Natural killer cell treated with Interleukin-12 subunit alpha and Interleukin-12 subunit beta and Interleukin-15 and Interleukin-18, amount 100 ng/mL, for 72 hours (primary cell): Measurements from ENCODE around the gene GAS7. TPM values are rescaled to one million over a fixed set of nuclear protein-coding genes. Genes with fewer than 3 reads are reported as not detected.

Experiments
- ATAC-seq, 2 donors: fragments of 150-1000 bp; cut with Tn5 transposase in 1 of 2; sonication (Bioruptor Pico), chemical (Tn5 transposase) in 1 of 2; 2 replicates each; pipeline ENCODE4 v1.10.0; 2021
- DNase-seq: peaks from one replicate; pipeline ENCODE4 v3.0.0; 2022; ENCODE audit warnings: low spot score
- H3K27ac Mint-ChIP-seq, 2 donors: 1 replicate in 1 of 2; 2 replicates in 1 of 2; pipeline ENCODE4 v1.8.0; 2022; ENCODE audit warnings: mixed read lengths in 2 of 2, mild to moderate bottlenecking in 1 of 2, moderate library complexity in 1 of 2
- H3K27me3 Mint-ChIP-seq, 2 donors: 1 replicate in 1 of 2; 2 replicates in 1 of 2; pipeline ENCODE4 v1.8.0; 2022; ENCODE audit warnings: mixed read lengths in 2 of 2
- H3K36me3 Mint-ChIP-seq: one replicate; pipeline ENCODE4 v1.8.0; 2022; ENCODE audit warnings: mixed read lengths
- H3K4me1 Mint-ChIP-seq, 2 donors: 1 replicate in 1 of 2; 2 replicates in 1 of 2; pipeline ENCODE4 v1.8.0; 2022; ENCODE audit warnings: low read depth in 2 of 2, mixed read lengths in 2 of 2, mild to moderate bottlenecking in 1 of 2
- H3K4me3 Mint-ChIP-seq: one replicate; pipeline ENCODE4 v1.8.0; 2022; ENCODE audit warnings: mixed read lengths
- H3K9me3 Mint-ChIP-seq: 2 replicates; pipeline ENCODE4 v1.8.0; 2022; ENCODE audit warnings: mixed read lengths
- total RNA-seq, 2 donors: library from RNA; stranded (reverse); gene quantifications; one replicate each; pipeline ENCODE4 v1.2.3, GENCODE V29; 2022

Gene GAS7
- total RNA-seq, 2 donors from 2014 or later, result 4.9 to 5.5 TPM

DNA sequence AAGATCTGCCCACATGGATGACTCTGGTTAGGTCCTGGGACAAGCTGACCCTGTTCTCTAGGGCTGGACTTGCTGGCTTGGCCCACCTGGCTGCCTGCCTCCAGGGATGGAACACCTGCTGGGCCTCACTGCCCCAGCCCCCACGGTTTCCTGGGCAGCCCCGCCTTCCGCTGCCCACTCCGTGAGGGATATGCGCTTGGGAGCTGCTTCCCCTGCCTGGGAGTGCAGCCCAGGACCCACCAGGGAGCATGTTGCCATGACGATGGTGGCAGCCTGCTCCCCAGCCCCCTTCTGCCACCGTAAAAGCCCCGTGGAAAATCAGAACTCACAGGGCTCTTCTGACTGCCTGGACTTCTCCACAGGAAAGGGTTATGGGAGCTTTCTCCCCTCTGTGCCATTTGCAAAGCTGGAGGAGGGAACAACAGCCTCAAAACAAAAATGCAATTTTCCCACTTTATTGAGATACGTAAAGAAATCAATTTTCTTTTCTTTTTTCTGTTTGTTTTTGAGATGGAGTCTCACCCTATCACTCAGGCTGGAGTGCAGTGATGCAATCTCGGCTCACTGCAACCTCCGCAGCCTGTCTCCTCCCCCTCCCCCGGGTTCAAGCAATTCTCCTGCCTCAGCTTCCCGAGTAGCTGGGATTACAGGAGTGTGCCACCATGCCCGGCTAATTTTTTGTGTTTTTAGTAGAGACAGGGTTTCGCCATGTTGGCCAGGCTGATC, 18.0 kb upstream of the GAS7 start:
- no peak overlapping the region for H3K27ac Mint-ChIP-seq
- peaks cover 4 to 7% of the 10 kb centered on the region in 2 donors for H3K27me3 Mint-ChIP-seq
- peaks cover 5% of the 10 kb centered on the region for H3K9me3 Mint-ChIP-seq
- H3K4me1 Mint-ChIP-seq, result peaks cover 0 to 8% of the 10 kb centered on the region in 2 donors
- ATAC-seq, result no peak
- no peak overlapping the region for H3K4me3 Mint-ChIP-seq
- peaks cover 6% of the 10 kb centered on the region for H3K36me3 Mint-ChIP-seq
- no peak for DNase-seq

DNA sequence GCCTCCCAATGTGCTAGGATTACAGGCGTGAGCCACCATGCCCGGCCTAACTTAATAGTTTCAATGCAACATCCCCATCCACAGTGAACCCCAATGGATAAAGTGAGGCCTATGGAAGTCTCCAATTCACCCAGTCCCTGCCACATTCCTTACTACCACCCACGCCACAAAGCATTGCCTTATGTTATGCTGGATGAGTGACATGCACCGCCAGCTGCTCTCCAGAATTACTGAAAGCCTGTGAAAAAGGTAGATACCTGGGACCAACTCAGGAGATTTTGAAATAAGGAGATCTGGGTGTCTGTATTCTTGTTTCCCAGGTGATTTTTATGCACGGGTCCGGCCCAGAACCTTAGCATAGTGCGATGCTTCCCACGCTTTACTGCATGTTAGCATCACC, 16.9 kb upstream of the GAS7 start:
- DNase-seq (no peak), ATAC-seq (no peak)
- Mint-ChIP-seq H3K9me3 (peaks cover 5% of the 10 kb centered on the region), H3K27ac (no peak overlapping the region), H3K36me3 (peaks cover 6% of the 10 kb centered on the region), H3K4me1 (peaks cover 0 to 8% of the 10 kb centered on the region in 2 donors), H3K27me3 (peaks cover 4 to 7% of the 10 kb centered on the region in 2 donors), H3K4me3 (no peak overlapping the region)

DNA sequence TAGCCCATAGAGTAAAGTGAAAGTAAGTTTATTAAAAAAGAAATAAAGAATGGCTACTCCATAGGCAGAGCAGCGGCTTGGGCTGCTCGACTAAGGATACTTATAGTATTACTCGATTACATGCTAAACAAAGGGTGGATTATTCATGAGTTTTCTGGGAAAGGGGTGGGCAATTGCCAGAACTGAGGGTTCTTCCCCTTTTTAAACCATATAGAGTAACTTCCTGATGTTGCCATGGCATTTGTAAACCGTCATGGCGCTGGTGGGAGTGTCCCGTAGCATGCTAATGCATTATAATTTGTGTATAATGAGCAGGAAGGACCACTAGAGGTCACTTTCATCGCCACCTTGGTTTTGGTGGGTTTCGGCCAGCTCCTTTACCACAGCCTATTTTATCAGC, 13.3 kb upstream of the GAS7 start:
- H3K4me1 Mint-ChIP-seq, result peaks cover 0 to 4% of the 10 kb centered on the region in 2 donors
- H3K27me3 Mint-ChIP-seq, result no peaks in the 10 kb centered on the region
- no peak overlapping the region for H3K4me3 Mint-ChIP-seq
- H3K9me3 Mint-ChIP-seq, result no peaks in the 10 kb centered on the region
- no peak for ATAC-seq
- DNase-seq, result no peak
- H3K27ac Mint-ChIP-seq, result peak overlapping the region in 1 of 2 donors; percentile 75
- H3K36me3 Mint-ChIP-seq, result no peaks in the 10 kb centered on the region

DNA sequence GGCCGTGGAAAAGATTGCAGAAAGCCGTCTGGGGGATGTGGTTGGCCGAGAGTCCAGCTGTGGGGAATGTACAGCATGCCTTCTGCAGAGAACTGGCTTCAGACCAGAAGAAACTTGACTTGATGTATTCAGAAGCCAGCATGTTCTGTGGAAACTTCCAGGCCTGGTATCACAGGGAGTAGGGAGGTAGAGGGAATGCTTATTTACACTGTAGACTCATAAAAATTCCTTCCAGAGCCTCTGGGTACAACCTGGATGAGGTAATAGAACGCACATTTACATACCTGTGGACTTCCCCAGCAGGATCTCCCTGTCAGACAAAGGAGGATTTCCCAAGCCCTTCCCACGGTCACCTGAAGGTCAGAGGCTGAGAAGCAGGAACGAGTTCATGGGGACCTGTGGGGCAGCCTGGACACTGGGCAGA, 11.8 kb upstream of the GAS7 start:
- Mint-ChIP-seq H3K9me3 (peaks cover 4% of the 10 kb centered on the region), H3K27me3 (no peaks in the 10 kb centered on the region), H3K36me3 (no peaks in the 10 kb centered on the region)

DNA sequence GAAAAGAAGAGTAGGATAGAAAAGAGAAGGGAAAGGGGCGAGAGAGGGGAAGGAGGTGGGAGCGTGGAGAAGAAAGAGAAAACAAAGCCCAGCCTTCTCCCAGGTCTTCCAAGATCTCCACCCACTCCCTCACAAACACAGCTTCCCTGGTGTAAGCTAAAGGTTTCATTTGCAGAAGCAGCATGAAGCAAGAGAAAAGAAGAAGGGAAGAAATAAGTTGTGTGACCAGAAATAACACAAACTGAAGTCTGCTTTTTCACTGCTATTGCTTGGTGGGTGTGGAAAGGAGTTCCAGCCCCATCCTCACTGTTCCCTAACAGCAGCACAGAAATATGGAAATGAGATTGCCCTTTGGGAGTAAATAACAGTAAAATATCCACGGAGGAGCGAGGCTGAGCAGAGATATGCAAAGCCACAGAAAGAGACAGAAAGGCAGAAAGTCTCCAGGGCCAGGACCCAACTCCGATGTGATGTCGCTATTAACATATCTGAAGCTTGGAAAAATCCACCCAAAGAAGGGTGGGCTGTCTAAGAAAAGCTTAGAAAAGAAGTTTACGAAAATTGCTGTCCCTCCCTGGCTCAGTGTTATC, 10.3 kb upstream of the GAS7 start:
- DNase-seq (no peak), ATAC-seq (no peak)
- Mint-ChIP-seq H3K27me3 (no peaks in the 10 kb centered on the region), H3K9me3 (peaks cover 7% of the 10 kb centered on the region), H3K4me3 (no peak overlapping the region), H3K27ac (peak overlapping the region in 1 of 2 donors; percentile 5), H3K36me3 (peaks cover 10% of the 10 kb centered on the region), H3K4me1 (peaks cover 0 to under 1% of the 10 kb centered on the region in 2 donors)

More for the DNA sequence above, 11.8 kb upstream of the GAS7 start:
- DNase-seq (no peak), ATAC-seq (no peak)
- Mint-ChIP-seq H3K4me1 (peaks cover 0 to 4% of the 10 kb centered on the region in 2 donors), H3K27ac (no peak overlapping the region), H3K4me3 (no peak overlapping the region)

DNA sequence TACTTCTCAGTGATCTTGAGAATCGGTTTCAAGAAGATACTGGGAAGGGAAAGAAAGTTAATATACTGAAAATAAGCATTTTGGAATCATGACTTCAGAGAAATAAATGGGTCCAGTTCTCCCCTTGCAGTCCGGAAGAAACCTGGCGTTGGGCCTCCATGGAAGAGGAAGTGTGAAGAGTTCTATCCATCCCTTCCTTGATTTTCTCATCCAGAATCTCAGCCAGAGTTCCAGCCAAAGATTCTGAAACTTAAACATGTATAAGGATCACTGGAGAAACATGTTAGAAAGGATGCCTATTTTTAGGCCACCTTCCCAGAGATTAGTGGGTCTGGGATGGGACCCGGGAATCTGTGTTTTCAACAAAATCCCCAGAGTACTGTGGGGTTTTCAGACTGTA, 8.7 kb upstream of the GAS7 start:
- ATAC-seq (no peak), DNase-seq (no peak)
- Mint-ChIP-seq H3K4me3 (no peak overlapping the region), H3K4me1 (no peaks in the 10 kb centered on the region), H3K36me3 (peaks cover 11% of the 10 kb centered on the region), H3K9me3 (peaks cover 7% of the 10 kb centered on the region), H3K27me3 (no peaks in the 10 kb centered on the region), H3K27ac (no peak overlapping the region)

DNA sequence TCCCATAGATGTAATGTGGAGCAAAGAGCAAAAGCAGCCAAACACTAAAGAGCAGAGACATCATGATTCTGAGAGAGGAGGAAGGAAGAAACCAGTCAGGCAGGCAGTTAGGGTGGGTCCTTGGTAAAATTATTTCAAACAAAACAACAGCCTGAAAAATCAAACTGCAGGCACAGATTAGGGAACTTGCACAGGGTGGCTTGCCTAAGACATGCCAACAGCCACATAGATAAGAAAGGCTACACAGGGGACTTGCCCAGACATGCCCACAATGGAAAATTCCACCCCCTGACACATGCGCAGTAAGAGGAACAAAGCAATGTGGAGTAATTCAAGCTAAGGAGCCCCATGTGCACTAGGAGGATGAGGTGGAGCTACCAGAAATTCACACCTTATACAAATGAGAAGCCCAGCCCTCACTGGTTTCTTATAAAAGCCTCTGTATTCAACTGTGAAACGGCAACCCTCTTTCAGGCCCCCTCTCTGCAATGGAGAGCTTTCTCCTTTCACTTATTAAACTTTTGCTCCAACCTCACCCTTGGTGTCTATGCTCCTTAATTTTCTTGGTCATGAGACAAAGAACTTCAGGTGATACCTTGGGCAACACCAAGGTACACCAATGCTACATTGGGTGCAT, 7.3 kb upstream of the GAS7 start:
- Mint-ChIP-seq H3K27ac (no peak overlapping the region), H3K4me3 (no peak overlapping the region), H3K9me3 (peaks cover 7% of the 10 kb centered on the region), H3K27me3 (peaks cover 4 to 8% of the 10 kb centered on the region in 2 donors), H3K4me1 (no peaks in the 10 kb centered on the region), H3K36me3 (peaks cover 11% of the 10 kb centered on the region)
- no peak for DNase-seq
- ATAC-seq, result no peak

DNA sequence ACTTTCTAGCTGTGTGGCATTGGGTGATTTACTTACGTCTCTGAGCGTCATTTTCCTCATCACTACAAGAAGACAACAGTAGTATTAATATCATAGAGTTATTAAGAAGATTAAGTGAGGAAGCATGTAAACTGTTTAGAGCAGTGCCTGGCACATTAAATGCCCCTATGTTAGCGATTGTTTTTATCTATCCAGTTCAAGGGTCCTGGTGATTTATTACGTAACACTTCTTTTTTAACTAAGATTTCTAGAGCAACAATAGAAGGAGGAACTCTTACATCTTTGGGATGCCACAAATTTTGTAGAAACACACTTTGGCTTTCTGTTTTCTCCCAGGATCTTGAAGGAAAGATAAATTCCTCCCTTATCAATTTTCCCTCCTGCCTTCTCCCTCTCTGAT, 3.3 kb upstream of the GAS7 start:
- ATAC-seq, result no peak
- peaks cover 9 to 15% of the 10 kb centered on the region in 2 donors for H3K4me1 Mint-ChIP-seq
- peaks cover 12 to 24% of the 10 kb centered on the region in 2 donors for H3K27me3 Mint-ChIP-seq
- H3K9me3 Mint-ChIP-seq, result peaks cover 7% of the 10 kb centered on the region
- peaks cover 11% of the 10 kb centered on the region for H3K36me3 Mint-ChIP-seq
- DNase-seq, result no peak
- H3K27ac Mint-ChIP-seq, result no peak overlapping the region
- H3K4me3 Mint-ChIP-seq, result no peak overlapping the region

DNA sequence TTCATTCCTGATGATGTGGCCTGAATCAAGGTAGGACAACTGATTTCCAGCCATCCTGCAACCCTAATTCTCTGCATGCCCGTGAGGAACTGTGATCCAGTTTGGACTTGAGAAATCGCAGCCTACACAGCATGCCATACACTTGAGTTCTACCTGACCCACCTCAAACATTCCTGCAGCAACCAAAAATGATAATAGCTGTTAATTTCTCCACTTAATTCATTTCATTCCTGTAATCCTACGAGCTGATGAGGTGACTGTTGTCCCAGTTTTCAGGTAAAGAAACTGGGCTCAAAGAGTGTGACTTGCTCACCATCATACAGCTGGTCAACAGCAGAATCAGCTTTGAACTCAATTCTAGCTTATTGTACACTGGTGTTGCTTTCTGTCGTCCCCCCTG, 2.2 kb upstream of the GAS7 start:
- Mint-ChIP-seq H3K4me3 (no peak overlapping the region), H3K36me3 (peaks cover 11% of the 10 kb centered on the region), H3K9me3 (peaks cover 7% of the 10 kb centered on the region), H3K27me3 (peaks cover 16 to 24% of the 10 kb centered on the region in 2 donors), H3K4me1 (peaks cover 11 to 16% of the 10 kb centered on the region in 2 donors), H3K27ac (peak overlapping the region in 1 of 2 donors; percentile 55)
- DNase-seq (no peak), ATAC-seq (no peak)

DNA sequence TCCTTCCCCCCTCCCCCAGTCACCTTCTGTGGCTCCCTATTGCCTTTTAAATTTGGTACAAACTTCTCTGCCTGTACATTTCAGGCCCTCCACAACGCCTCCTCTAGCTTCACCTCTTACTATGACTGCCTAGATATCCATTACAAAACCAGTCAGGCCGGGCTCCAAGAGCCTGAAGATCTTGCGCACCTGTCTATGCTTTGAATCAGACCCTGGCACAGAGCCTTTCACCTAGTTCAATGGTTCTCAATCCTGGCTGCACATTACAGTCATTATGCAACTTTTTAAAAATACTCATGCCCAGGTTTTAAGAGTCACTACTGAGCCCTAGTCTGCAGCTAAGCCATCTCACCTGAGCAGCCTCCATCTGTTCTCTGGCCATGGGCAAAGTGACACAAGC, 1.6 kb upstream of the GAS7 start:
- ATAC-seq (no peak), DNase-seq (no peak)
- Mint-ChIP-seq H3K27me3 (peaks cover 16 to 24% of the 10 kb centered on the region in 2 donors), H3K9me3 (peaks cover 2% of the 10 kb centered on the region), H3K4me1 (peaks cover 11 to 16% of the 10 kb centered on the region in 2 donors), H3K4me3 (peak overlapping the region; percentile 69), H3K36me3 (peaks cover 11% of the 10 kb centered on the region), H3K27ac (peak overlapping the region; percentile 42 to 55)

DNA sequence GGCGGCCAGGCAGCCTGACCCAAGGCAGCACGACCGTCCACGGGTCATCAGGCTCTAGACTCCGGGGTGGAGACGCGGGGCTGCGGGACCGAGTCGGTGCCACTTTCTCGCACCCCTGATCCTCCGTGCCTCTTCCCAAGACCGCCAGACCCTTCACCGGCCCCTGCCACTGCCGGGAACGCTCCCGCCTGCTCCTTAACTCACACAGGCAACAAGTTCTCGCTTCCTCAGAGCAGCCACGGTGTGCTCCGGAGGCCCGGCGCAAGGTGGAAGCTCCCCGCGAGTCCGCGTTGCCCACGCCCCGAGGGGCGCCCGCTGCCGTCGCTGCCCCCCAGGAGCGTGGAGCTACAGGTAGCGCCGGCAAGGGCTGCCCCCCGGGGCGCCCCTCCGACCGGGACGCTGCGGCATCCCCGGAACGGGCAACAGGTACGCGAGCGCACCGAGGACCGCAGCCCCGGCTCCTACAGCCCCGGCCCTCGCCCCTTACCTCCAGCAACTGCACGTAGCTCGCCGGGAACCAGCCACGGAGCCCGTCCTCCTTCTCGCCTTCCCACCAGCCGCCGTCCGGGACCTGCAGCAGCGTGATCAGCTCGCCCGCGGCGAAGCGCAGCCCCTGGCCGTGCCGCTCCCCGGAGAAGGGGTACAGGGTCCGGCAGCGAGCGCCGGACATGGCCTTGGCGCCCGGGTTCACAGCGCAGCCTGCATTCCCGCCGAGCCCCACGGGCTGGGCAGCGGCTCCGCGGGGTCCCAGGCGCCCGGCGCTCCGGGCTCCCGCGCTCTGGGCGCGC, 491 bp downstream of the GAS7 start:
- Mint-ChIP-seq H3K27ac (no peak overlapping the region), H3K36me3 (peaks cover 15% of the 10 kb centered on the region), H3K9me3 (peaks cover 13% of the 10 kb centered on the region), H3K27me3 (peaks cover 16 to 24% of the 10 kb centered on the region in 2 donors), H3K4me3 (peak overlapping the region; percentile 70), H3K4me1 (peaks cover 11 to 16% of the 10 kb centered on the region in 2 donors)
- peak; percentile 1 to 2 for ATAC-seq
- no peak for DNase-seq

DNA sequence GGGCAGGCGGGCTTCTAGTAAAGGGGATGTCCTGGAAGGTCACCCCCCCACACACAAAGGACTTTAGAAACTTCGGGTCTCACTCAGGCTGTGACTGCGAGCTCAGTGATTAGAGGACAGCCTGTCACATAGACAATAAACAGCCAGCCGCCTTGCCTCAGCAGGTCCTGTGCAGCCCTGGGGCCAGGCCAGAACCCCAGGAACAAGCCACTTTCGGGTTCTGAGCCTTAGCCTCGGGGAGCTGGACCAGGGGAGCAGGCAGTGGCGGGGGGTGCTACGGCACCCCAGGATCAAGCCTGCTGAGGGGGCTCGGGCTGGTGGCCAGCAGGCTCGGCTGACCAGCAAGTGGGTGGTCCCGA, 1.1 kb downstream of the GAS7 start:
- ATAC-seq (no peak), DNase-seq (no peak)
- Mint-ChIP-seq H3K4me1 (peaks cover 11 to 16% of the 10 kb centered on the region in 2 donors), H3K27me3 (peaks cover 16 to 24% of the 10 kb centered on the region in 2 donors), H3K9me3 (peaks cover 13% of the 10 kb centered on the region), H3K36me3 (peaks cover 15% of the 10 kb centered on the region), H3K27ac (no peak overlapping the region), H3K4me3 (peak overlapping the region; percentile 39)

DNA sequence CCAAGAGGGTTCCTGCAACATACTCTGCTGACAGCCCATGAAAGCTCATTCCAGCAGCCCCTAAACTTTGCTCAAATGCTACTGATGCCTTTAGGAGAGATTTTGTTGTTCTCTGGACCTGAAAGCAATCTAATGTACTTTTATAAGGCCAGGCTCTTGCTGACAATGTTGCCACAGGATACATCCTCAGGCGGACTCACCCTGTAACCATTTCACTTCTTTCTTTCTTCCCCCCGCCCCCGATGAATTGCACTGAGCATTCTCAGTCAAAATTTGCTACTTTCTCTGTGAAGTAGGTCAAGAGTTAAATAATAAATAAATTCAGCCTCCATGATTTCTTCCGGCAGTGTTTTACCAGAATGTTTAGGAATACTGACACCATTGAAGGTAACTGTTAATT, 1.5 kb downstream of the GAS7 start:
- Mint-ChIP-seq H3K9me3 (peaks cover 13% of the 10 kb centered on the region), H3K4me3 (peak overlapping the region; percentile 39), H3K4me1 (peaks cover 11 to 16% of the 10 kb centered on the region in 2 donors), H3K36me3 (peaks cover 15% of the 10 kb centered on the region), H3K27me3 (peaks cover 16 to 24% of the 10 kb centered on the region in 2 donors), H3K27ac (no peak overlapping the region)
- ATAC-seq (no peak), DNase-seq (no peak)
